HepG2 (cell line): ENCODE results near the gene YY1. TPM values are rescaled to one million over a fixed set of nuclear protein-coding genes. Genes with fewer than 3 reads are reported as not detected.
A peak's percentile ranks its signal among the peaks of the same experiment; 100 is the strongest.

ENCODE experiments used
- ATF1 ChIP-seq: IDR thresholded peaks from 2 replicates; pipeline ENCODE4 v1.6.1; 2016; ENCODE audit warnings: mild to moderate bottlenecking, control low read depth
- CERS6 ChIP-seq: sonication (generic); formaldehyde crosslinking; IDR thresholded peaks from 2 replicates; pipeline ENCODE4 v1.5.0; 2020; ENCODE audit warnings: missing genetic modification reagents
- ETV6 ChIP-seq: sonication (generic); formaldehyde crosslinking; conservative IDR thresholded peaks from 2 replicates; pipeline ENCODE4 v1.4.0; 2020; ENCODE audit warnings: missing genetic modification reagents
- HNRNPK ChIP-seq: fragments of 200-400 bp; formaldehyde crosslinking; IDR thresholded peaks from 2 replicates; pipeline ENCODE4 v1.6.1; 2018; ENCODE audit warnings: low read length, low read depth, moderate library complexity, mild to moderate bottlenecking; ENCODE audit not compliant: poor library complexity, severe bottlenecking
- PAF1 ChIP-seq: IDR thresholded peaks from 2 replicates; pipeline ENCODE4 v1.6.1; 2016; ENCODE audit warnings: missing genetic modification reagents, missing compliant biosample characterization
- PHB2 ChIP-seq: fragments of 450-650 bp; IDR thresholded peaks from 2 replicates; pipeline ENCODE4 v1.6.1; 2018; ENCODE audit not compliant: partially characterized antibody
- PLSCR1 ChIP-seq: sonication (generic); formaldehyde crosslinking; IDR thresholded peaks from 2 replicates; pipeline ENCODE4 v1.5.0; 2020; ENCODE audit warnings: missing genetic modification reagents, mild to moderate bottlenecking, borderline replicate concordance
- SNAI1 ChIP-seq: sonication (generic); formaldehyde crosslinking; IDR thresholded peaks from 2 replicates; pipeline ENCODE4 v1.5.0; 2020; ENCODE audit warnings: mild to moderate bottlenecking, missing genetic modification reagents, borderline replicate concordance
- SRSF1 ChIP-seq: fragments of 200-400 bp; formaldehyde crosslinking; optimal IDR thresholded peaks from 2 replicates; pipeline ENCODE3; 2017; ENCODE audit warnings: mild to moderate bottlenecking, low read depth, low read length, moderate library complexity
- YEATS4 ChIP-seq: sonication (generic); formaldehyde crosslinking; IDR thresholded peaks from 2 replicates; pipeline ENCODE4 v1.4.0; 2020; ENCODE audit warnings: missing genetic modification reagents, borderline replicate concordance
- ZFP1 ChIP-seq: IDR thresholded peaks from 2 replicates; pipeline ENCODE4 v1.6.1; 2016
- ZHX2 ChIP-seq, 2 experiments: sonication (generic) in 1 of 2; formaldehyde crosslinking in 1 of 2; IDR thresholded peaks; 2 replicates each; pipeline versions ENCODE4 v1.6.1 to v1.9.0; 2014 to 2022; ENCODE audit warnings: antibody characterized with exemption in 1 of 2, borderline replicate concordance in 1 of 2, inconsistent platforms in 1 of 2, low read depth in 1 of 2, missing genetic modification reagents in 1 of 2
- ZMYM2 ChIP-seq: sonication (generic); formaldehyde crosslinking; IDR thresholded peaks from 2 replicates; pipeline ENCODE4 v1.8.0; 2022; ENCODE audit warnings: mild to moderate bottlenecking, missing genetic modification reagents
- ZNF672 ChIP-seq: sonication (generic); formaldehyde crosslinking; IDR thresholded peaks from 2 replicates; pipeline ENCODE4 v1.8.1; 2022; ENCODE audit warnings: missing genetic modification reagents
- ZSCAN20 ChIP-seq: sonication (generic); formaldehyde crosslinking; IDR thresholded peaks from 2 replicates; pipeline ENCODE4 v1.4.0; 2020; ENCODE audit warnings: missing genetic modification reagents, mild to moderate bottlenecking, borderline replicate concordance
- ZXDC ChIP-seq: sonication (generic); formaldehyde crosslinking; IDR thresholded peaks from 2 replicates; pipeline ENCODE4 v1.5.0; 2020; ENCODE audit warnings: mild to moderate bottlenecking, missing genetic modification reagents
- polyA plus RNA-seq, 8 experiments: library from polyadenylated mRNA; depleted of rRNA in 3 of 8; stranded (reverse) in 7 of 8; unstranded in 1 of 8; fragments of >200 nt; fragmentation: Illumina TruSeq in 4 of 8; extraction: Trizol in 4 of 8; gene quantifications; 2 replicates each; pipeline versions ENCODE4 v1.2.1 to v1.2.3, GENCODE V29; 2011 to 2016; ENCODE audit warnings: low read depth in 4 of 8, missing spikeins in 1 of 8, mixed read lengths in 1 of 8; ENCODE audit not compliant: insufficient read depth in 1 of 8
- total RNA-seq, 5 experiments: library from RNA; depleted of rRNA; stranded (reverse); fragments of >200 nt; fragmentation: Illumina TruSeq; extraction: Trizol; gene quantifications; 2 replicates each; pipeline ENCODE4 v1.2.3, GENCODE V29; 2016; ENCODE audit warnings: low read depth in 1 of 5

The YY1 gene
- total and polyA plus RNA-seq, 2 of the 13 experiments (the other 11 are each of a cell fraction or from before 2014, with no cell fraction given): 29.4 to 68.1 TPM

GRCh38 chr14:100192672-100193416 lies 46.1 kb upstream of the YY1 start (continued):
- TF ChIP-seq ZXDC (CRISPR knock-in tag) (0 out of 2 replicates have a peak, but pooled peaks have one; percentile 29), ZMYM2 (CRISPR knock-in tag) (no peak), SNAI1 (CRISPR knock-in tag) (no peak; the same call in 1 of the 2 replicates), ZNF672 (CRISPR knock-in tag) (no peak), HNRNPK (no peak), PHB2 (no peak), ZFP1 (CRISPR knock-in tag) (peak; percentile 32; the same call in 1 of the 2 replicates), ETV6 (CRISPR knock-in tag) (peak; percentile 47), ZHX2 (IDR thresholded peaks at IDR 0.05; ENCODE audit: low read depth) (no peak; the same call in 1 of the 2 replicates), ZHX2 (CRISPR knock-in tag; IDR thresholded peaks at IDR 0.05; ENCODE audit: borderline replicate concordance) (peak; percentile 94; the same call in 1 of the 2 replicates), PAF1 (CRISPR knock-in tag) (no peak), ATF1 (CRISPR knock-in tag) (no peak), SRSF1 (no peak), PLSCR1 (no peak), YEATS4 (CRISPR knock-in tag) (peak; percentile 86), ZSCAN20 (CRISPR knock-in tag) (peak; percentile 90), CERS6 (CRISPR knock-in tag) (0 out of 2 replicates have a peak, but pooled peaks have one; percentile 50)
